SU-DHL-6 (cell line): ENCODE data around the gene OSBPL10.

ENCODE experiments used
- CTCF ChIP-seq: fragments of 200-600 bp; sonication (generic); IDR thresholded peaks from one replicate; pipeline ENCODE4 v1.5.1; 2017; ENCODE audit warnings: antibody characterized with exemption, mild to moderate bottlenecking, low read length, moderate library complexity; ENCODE audit not compliant: insufficient read depth, poor library complexity, severe bottlenecking
- EZH2phosphoT487 ChIP-seq: fragments of 200-600 bp; sonication (generic), shearing (Covaris generic); conservative IDR thresholded peaks from 2 replicates; pipeline ENCODE4 v1.6.1; 2018; ENCODE audit warnings: mild to moderate bottlenecking, antibody characterized with exemption, low read length, moderate library complexity, mixed read lengths

- TF ChIP-seq CTCF (no peak), EZH2phosphoT487 (no peak)
Measured at GRCh38 chr3:31971607-31972006, 9.5 kb downstream of the OSBPL10 start.
